K562 (cell line): ENCODE measurements around the gene CARMIL1. TPM values are rescaled to one million over a fixed set of nuclear protein-coding genes. Genes with fewer than 3 reads are reported as not detected.

ENCODE experiments used
- ATAC-seq: fragments of 200-7000 bp; cut with Tn5 transposase; 3 replicates; pipeline ENCODE4 v1.9.1; 2020; ENCODE audit warnings: moderate library complexity
- BruUV-seq: library from RNA; stranded (reverse); fragments of 400-500 nt; replicated peaks from 2 replicates; lab custom pipeline; 2021; lab: Mats Ljungman, UMichigan
- CTCF ChIA-PET: fragments of 300-600 bp; formaldehyde crosslinking; extraction: SDS; loops from one replicate; lab custom pipeline; 2021; ENCODE audit warnings: low intra/inter-chr PET ratio; lab: Yijun Ruan, JAX
- POLR2A ChIA-PET: fragments of 300-600, 350-650 bp; sonication (Branson Sonifier 250); formaldehyde crosslinking; extraction: SDS; loops from one replicate; lab custom pipeline; 2021; ENCODE audit warnings: antibody characterized with exemption, inconsistent platforms; lab: Yijun Ruan, JAX
- DNase-seq, 4 experiments: peaks; one replicate each; pipeline versions ENCODE4 v3.0.0 to v3.0.0-alpha.2; 2011 to 2018; ENCODE audit warnings: low spot score in 3 of 4, mixed read lengths in 3 of 4; ENCODE audit errors: extremely low read depth in 1 of 4
- FAIRE-seq: peaks from 2 replicates; lab custom pipeline; 2011; peaks lifted over from hg19 to GRCh38; lab: Jason Lieb, UNC
- H2AFZ ChIP-seq: 2 replicates; pipeline ENCODE4 v1.6.0; 2011; ENCODE audit warnings: low read depth, low read length, control low read depth, inconsistent platforms
- H3K27ac ChIP-seq: fragments of 200-600 bp; 3 replicates; pipeline ENCODE4 v1.8.0; 2011; ENCODE audit warnings: low read depth, mild to moderate bottlenecking, control low read depth, inconsistent platforms, low read length, moderate library complexity, mixed read lengths; ENCODE audit errors: extremely low read depth
- H3K27me3 ChIP-seq, 2 experiments: fragments of 300-600 bp in 1 of 2; 2 replicates in 1 of 2; 3 replicates in 1 of 2; pipeline versions ENCODE4 v1.6.0 to v1.8.0; 2011; ENCODE audit warnings: inconsistent platforms in 2 of 2, low read length in 2 of 2, mild to moderate bottlenecking in 1 of 2, mixed read lengths in 1 of 2, moderate library complexity in 1 of 2; ENCODE audit not compliant: control insufficient read depth in 2 of 2, insufficient read depth in 2 of 2
- H3K36me3 ChIP-seq: fragments of 300-600 bp; 3 replicates; pipeline ENCODE4 v1.8.0; 2011; ENCODE audit warnings: mild to moderate bottlenecking, low read length, inconsistent platforms; ENCODE audit not compliant: control insufficient read depth, insufficient read depth
- H3K4me1 ChIP-seq, 2 experiments: fragments of 200-600 bp in 1 of 2; replicated peaks in 1 of 2; 2 replicates in 1 of 2; 3 replicates in 1 of 2; pipeline versions ENCODE4 v1.5.1 to v1.8.0; 2011; ENCODE audit warnings: inconsistent platforms in 2 of 2, low read length in 2 of 2, mild to moderate bottlenecking in 1 of 2, mixed read lengths in 1 of 2, moderate library complexity in 1 of 2; ENCODE audit not compliant: control insufficient read depth in 2 of 2, insufficient read depth in 2 of 2
- H3K4me2 ChIP-seq: 2 replicates; pipeline ENCODE4 v1.6.1; 2011; ENCODE audit warnings: low read length, control low read depth, inconsistent platforms, mixed read lengths; ENCODE audit not compliant: insufficient read depth
- H3K4me3 ChIP-seq: fragments of 200-600 bp; sonication (generic), shearing (Covaris generic); 2 replicates; pipeline ENCODE4 v1.5.1; 2016; ENCODE audit warnings: control low read depth, inconsistent platforms
- H3K79me2 ChIP-seq: fragments of 200-600 bp; 3 replicates; pipeline ENCODE4 v1.8.0; 2011; ENCODE audit warnings: low read length, inconsistent platforms; ENCODE audit not compliant: control insufficient read depth, insufficient read depth
- H3K9ac ChIP-seq, 2 experiments: 2 replicates each; pipeline versions ENCODE4 v1.6.0 to v1.6.1; 2011; ENCODE audit warnings: low read depth in 2 of 2, low read length in 2 of 2, control low read depth in 1 of 2, inconsistent platforms in 1 of 2, mild to moderate bottlenecking in 1 of 2, mixed read lengths in 1 of 2; ENCODE audit not compliant: insufficient read depth in 1 of 2
- H3K9me1 ChIP-seq: one replicate; pipeline ENCODE4 v1.6.0; 2011; ENCODE audit warnings: inconsistent platforms, mild to moderate bottlenecking, low read length, moderate library complexity; ENCODE audit not compliant: control insufficient read depth, insufficient read depth
- H3K9me3 ChIP-seq: replicated peaks from 2 replicates; pipeline ENCODE4 v1.5.1; 2011; ENCODE audit warnings: low read depth, low read length, inconsistent platforms; ENCODE audit not compliant: control insufficient read depth, insufficient read depth
- H4K20me1 ChIP-seq: replicated peaks from 2 replicates; pipeline ENCODE4 v1.6.1; 2011; ENCODE audit warnings: low read length, inconsistent platforms, mixed read lengths; ENCODE audit not compliant: control insufficient read depth, insufficient read depth
- ADNP ChIP-seq: fragments of 200-800 bp; sonication (Bioruptor generic); IDR thresholded peaks from 2 replicates; pipeline ENCODE4 v1.6.1; 2016; ENCODE audit warnings: missing genetic modification characterization, missing compliant biosample characterization
- CTBP1 ChIP-seq: fragments of 450-650 bp; IDR thresholded peaks from 2 replicates; pipeline ENCODE4 v1.6.1; 2016; ENCODE audit warnings: borderline replicate concordance
- DIDO1 ChIP-seq: fragments of 450-650 bp; IDR thresholded peaks from 2 replicates; pipeline ENCODE4 v1.6.1; 2016; ENCODE audit warnings: low read depth, missing biosample characterization, missing genetic modification characterization
- ELK1 ChIP-seq: sonication (generic); formaldehyde crosslinking; IDR thresholded peaks from 2 replicates; pipeline ENCODE4 v1.8.1; 2022; ENCODE audit warnings: missing genetic modification reagents
- FOXP1 ChIP-seq: sonication (generic); formaldehyde crosslinking; IDR thresholded peaks from 2 replicates; pipeline ENCODE4 v1.8.0; 2022; ENCODE audit warnings: mild to moderate bottlenecking, missing genetic modification reagents
- HMGXB4 ChIP-seq: sonication (generic); formaldehyde crosslinking; IDR thresholded peaks from 2 replicates; pipeline ENCODE4 v1.8.1; 2023; ENCODE audit warnings: mild to moderate bottlenecking, missing genetic modification reagents
- ILF3 ChIP-seq: fragments of 450-650 bp; IDR thresholded peaks from 2 replicates; pipeline ENCODE4 v1.6.1; 2018; ENCODE audit warnings: antibody characterized with exemption, mild to moderate bottlenecking, moderate library complexity, borderline replicate concordance
- KDM1A ChIP-seq, 2 experiments: fragments of 450-650 bp; IDR thresholded peaks; 2 replicates each; pipeline ENCODE4 v1.6.1; 2016; ENCODE audit warnings: mild to moderate bottlenecking in 2 of 2
- MITF ChIP-seq: IDR thresholded peaks from 2 replicates; pipeline ENCODE4 v1.6.1; 2014; ENCODE audit warnings: antibody characterized with exemption
- RBM34 ChIP-seq: fragments of 200-400 bp; formaldehyde crosslinking; IDR thresholded peaks from 2 replicates; pipeline ENCODE4 v1.6.1; 2018; ENCODE audit warnings: low read length, borderline replicate concordance; ENCODE audit not compliant: insufficient read depth
- SMARCC2 ChIP-seq: fragments of 450-650 bp; IDR thresholded peaks from 2 replicates; pipeline ENCODE4 v1.6.1; 2017; ENCODE audit warnings: antibody characterized with exemption, moderate library complexity, mild to moderate bottlenecking, low read depth
- SMARCE1 ChIP-seq: fragments of 450-650 bp; IDR thresholded peaks from 2 replicates; pipeline ENCODE4 v1.7.1; 2016; ENCODE audit warnings: mild to moderate bottlenecking
- TAF7 ChIP-seq: fragments of 450-650 bp; IDR thresholded peaks from 2 replicates; pipeline ENCODE4 v1.6.1; 2016; ENCODE audit warnings: missing genetic modification characterization, missing compliant biosample characterization
- ZFP36 ChIP-seq: fragments of 150-350 bp; IDR thresholded peaks from 2 replicates; pipeline ENCODE4 v1.6.1; 2018; ENCODE audit warnings: low read length, low read depth; ENCODE audit not compliant: partially characterized antibody
- ZNF766 ChIP-seq: fragments of 200-800 bp; sonication (Bioruptor generic); conservative IDR thresholded peaks from 2 replicates; pipeline ENCODE4 v1.6.1; 2016; ENCODE audit warnings: missing genetic modification characterization, missing compliant biosample characterization
- WGBS: fragments of 100-300 bp; shearing (Covaris generic); methylation state at CpG from one replicate; pipeline ENCODE4 v1.1.6; 2016; ENCODE audit warnings: low coverage, mixed read lengths; ENCODE audit not compliant: insufficient coverage; ENCODE audit errors: missing lambda C conversion rate; 5-methylcytosine and 5-hydroxymethylcytosine counted together
- in situ Hi-C: fragments of 300-500 bp; cut with MboI; formaldehyde crosslinking; loops from 4 replicates; pipeline ENCODE4 v1.15.0; 2018; ENCODE audit warnings: inconsistent platforms, mixed read lengths
- intact Hi-C: fragments of 100-400 bp; cut with micrococcal nuclease; formaldehyde crosslinking; loops from 2 replicates; pipeline ENCODE4 v1.14.2; 2022
- polyA plus RNA-seq, 8 experiments: library from polyadenylated mRNA; depleted of rRNA in 4 of 8; stranded (reverse) in 5 of 8; unstranded in 3 of 8; fragments of >200 nt; fragmentation: Nextera tagmentation in 2 of 8; fragmentation: Illumina TruSeq in 1 of 8; extraction: Ambion mirVana in 2 of 8; extraction: Trizol in 1 of 8; gene quantifications; 2 replicates each; pipeline versions ENCODE4 v1.2.1 to v1.2.3, GENCODE V29; 2011 to 2014; ENCODE audit warnings: inconsistent platforms in 1 of 8, missing spikeins in 1 of 8
- total RNA-seq, 7 experiments: library from RNA; depleted of rRNA in 6 of 7; stranded (reverse); fragments of >200 nt in 6 of 7; fragmentation: Illumina TruSeq in 2 of 7; extraction: Trizol in 2 of 7; gene quantifications; 2 replicates each; pipeline versions ENCODE4 v1.2.1 to v1.2.3, GENCODE V29; 2011 to 2021; ENCODE audit warnings: low replicate concordance in 1 of 7

The CARMIL1 gene
- total and polyA plus RNA-seq, 9 of the 15 experiments (the other 6 are each of a cell fraction or from before 2014, with no cell fraction given): 0.04 to 0.32 (median 0.10) TPM; not detected in 1

GRCh38 chr6:25548451-25548850, 269.3 kb downstream of the CARMIL1 start:
- H3K36me3 ChIP-seq: no peaks in the 10 kb centered on the region
- TF ChIP-seq KDM1A (IDR thresholded peaks at IDR 0.05) (no peak), CTBP1 (no peak), ZNF766 (CRISPR knock-in tag) (no peak), SMARCE1 (no peak), RBM34 (no peak), ZFP36 (no peak), ADNP (tag) (no peak), ILF3 (no peak), HMGXB4 (CRISPR knock-in tag) (no peak), ELK1 (CRISPR knock-in tag) (no peak), DIDO1 (no peak), MITF (no peak), SMARCC2 (no peak), FOXP1 (no peak), TAF7 (tag) (no peak)
- TF ChIP-seq, all 486 proteins: peak for 0
- WGBS: 0% methylated on average over 2 of the region's 2 CpGs
- CTCF ChIA-PET: no interaction called here
- H3K27me3 ChIP-seq: peaks cover 0 to 5% of the 10 kb centered on the region in 2 experiments; a peak in 2 of 5 replicates
- no peak overlapping the region for H3K9ac ChIP-seq
- H3K4me2 ChIP-seq: no peak overlapping the region
- in situ Hi-C loops (no loop called here), intact Hi-C loops (no loop called here)
- H3K9me3 ChIP-seq: no peaks in the 10 kb centered on the region
- FAIRE-seq (no peak), ATAC-seq (no peak), DNase-seq (no peak)
- no peaks in the 10 kb centered on the region for H3K79me2 ChIP-seq
- H3K27ac ChIP-seq: no peak overlapping the region
- H4K20me1 ChIP-seq: no peaks in the 10 kb centered on the region
- POLR2A ChIA-PET: no interaction called here
- BruUV-seq: no TSS peak
- no peaks in the 10 kb centered on the region for H3K9me1 ChIP-seq
- no peaks in the 10 kb centered on the region for H3K4me1 ChIP-seq
- H2AFZ ChIP-seq: no peak overlapping the region
- H3K4me3 ChIP-seq: no peak overlapping the region
